ENCODE measurements around the gene NR3C2. TPM values are rescaled to one million over a fixed set of nuclear protein-coding genes. Genes with fewer than 3 reads are reported as not detected.

The NR3C2 gene
- polyA plus RNA-seq, 6 donors from 2014 or later: 2.4 to 6.4 (median 3.9) TPM

- Mint-ChIP-seq H3K4me3 (no peak overlapping the region), H3K27ac (peak overlapping the region in 1 of 6 donors; percentile 27), H3K27me3 (no peaks in the 10 kb centered on the region), H3K9me3 (no peaks in the 10 kb centered on the region), H3K4me1 (peaks cover 0 to 8% (median 5%) of the 10 kb centered on the region in 3 donors), H3K36me3 (no peaks in the 10 kb centered on the region)
- DNase-seq (no peak), ATAC-seq (ENCODE audit: low read depth in 2 of 2) (no peak)
Observed at GRCh38 chr4:148227147-148227546, 215.1 kb downstream of the NR3C2 start.

- ATAC-seq (ENCODE audit: low read depth in 2 of 2) (no peak), DNase-seq (no peak)
- Mint-ChIP-seq H3K9me3 (no peaks in the 10 kb centered on the region), H3K36me3 (no peaks in the 10 kb centered on the region), H3K4me3 (no peak overlapping the region), H3K4me1 (peaks cover 0 to 5% (median 5%) of the 10 kb centered on the region in 3 donors), H3K27me3 (no peaks in the 10 kb centered on the region), H3K27ac (no peak overlapping the region)
Observed at GRCh38 chr4:148226341-148226740, 215.9 kb downstream of the NR3C2 start.

- no peaks in the 10 kb centered on the region for H3K9me3 Mint-ChIP-seq
- H3K4me1 Mint-ChIP-seq: peaks cover 0 to 5% (median 5%) of the 10 kb centered on the region in 3 donors
- ATAC-seq (ENCODE audit: low read depth in 2 of 2): no peak
- DNase-seq: no peak
- no peaks in the 10 kb centered on the region for H3K27me3 Mint-ChIP-seq
- H3K4me3 Mint-ChIP-seq: no peak overlapping the region
- no peak overlapping the region for H3K27ac Mint-ChIP-seq
- H3K36me3 Mint-ChIP-seq: no peaks in the 10 kb centered on the region
Observed at GRCh38 chr4:148225639-148226038, 216.6 kb downstream of the NR3C2 start.

DNA sequence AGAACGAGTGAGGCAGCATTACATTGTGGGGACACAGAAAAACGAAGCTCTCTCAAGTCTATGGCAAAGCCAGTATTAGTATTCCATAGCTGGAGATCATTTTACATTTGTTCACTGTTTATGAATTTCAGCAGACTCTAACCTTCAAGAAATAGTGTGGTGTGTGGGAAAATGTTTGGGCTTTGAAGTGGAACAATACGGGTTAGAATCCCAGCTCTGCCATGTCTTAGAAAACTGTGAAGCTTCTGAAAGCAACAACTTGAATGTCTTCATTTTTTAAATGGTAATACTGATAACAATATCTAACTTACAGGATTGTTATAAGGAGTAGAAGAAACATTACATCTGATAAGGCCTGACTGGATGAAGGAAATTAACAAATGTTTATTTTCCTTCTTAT lies 217.7 kb downstream of the NR3C2 start:
- peaks cover 0 to 5% (median 3%) of the 10 kb centered on the region in 3 donors for H3K4me1 Mint-ChIP-seq
- H3K27me3 Mint-ChIP-seq: no peaks in the 10 kb centered on the region
- no peaks in the 10 kb centered on the region for H3K36me3 Mint-ChIP-seq
- no peak overlapping the region for H3K4me3 Mint-ChIP-seq
- H3K9me3 Mint-ChIP-seq: peaks cover 0 to 2% (median 0%) of the 10 kb centered on the region in 7 donors
- ATAC-seq (ENCODE audit: low read depth in 2 of 2) (no peak), DNase-seq (no peak)
- H3K27ac Mint-ChIP-seq: no peak overlapping the region

- no peaks in the 10 kb centered on the region for H3K36me3 Mint-ChIP-seq
- ATAC-seq (ENCODE audit: low read depth in 2 of 2) (no peak), DNase-seq (no peak)
- no peak overlapping the region for H3K27ac Mint-ChIP-seq
- H3K27me3 Mint-ChIP-seq: no peaks in the 10 kb centered on the region
- H3K9me3 Mint-ChIP-seq: peaks cover 0 to 5% (median 2%) of the 10 kb centered on the region in 7 donors
- peaks cover 0 to 10% (median 9%) of the 10 kb centered on the region in 3 donors for H3K4me1 Mint-ChIP-seq
- H3K4me3 Mint-ChIP-seq: no peak overlapping the region
Observed at GRCh38 chr4:148222991-148223660, 219.1 kb downstream of the NR3C2 start.

DNA sequence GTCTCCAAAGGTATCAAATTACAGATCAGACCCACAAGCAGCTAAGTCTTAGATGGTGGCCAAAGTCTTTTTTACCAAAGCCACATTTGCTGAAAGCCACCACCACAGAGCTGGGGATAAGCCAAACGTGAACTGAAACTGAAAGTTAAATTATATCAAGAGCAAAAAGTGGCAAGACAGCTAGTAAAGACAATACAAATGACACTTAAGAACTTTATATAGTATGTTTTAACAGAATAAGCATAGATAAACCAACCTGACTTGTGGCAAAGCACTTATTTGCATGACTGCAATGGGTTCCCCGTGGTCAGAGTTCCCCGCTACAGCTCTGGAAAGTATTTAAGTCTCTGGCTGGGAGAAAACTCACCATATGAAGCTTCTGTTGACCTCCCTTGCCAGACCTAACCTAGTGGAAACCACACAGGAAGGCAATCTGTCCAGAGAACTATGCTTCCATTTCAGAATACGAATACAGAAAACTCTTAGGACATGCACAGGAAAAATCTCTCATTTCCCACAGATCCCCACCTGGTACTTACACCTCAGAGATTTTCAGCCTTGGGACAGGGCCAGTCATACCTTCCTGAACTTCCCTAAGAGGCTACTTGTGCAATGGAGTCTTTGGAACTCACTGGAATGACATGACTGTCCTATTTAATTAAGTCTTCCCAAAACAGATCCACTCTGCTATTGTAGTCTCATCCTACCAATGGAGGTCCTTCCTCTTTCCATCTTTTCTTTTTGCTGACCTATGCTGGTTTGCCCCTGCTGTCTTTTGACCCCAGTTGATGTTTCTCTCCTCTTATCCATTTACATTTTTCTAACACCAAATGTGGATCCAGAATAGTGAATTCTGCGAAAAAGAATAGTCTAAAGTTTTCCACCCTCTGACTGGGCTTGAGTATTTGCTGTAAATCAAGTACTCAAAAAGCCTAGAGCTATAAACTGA lies 225.1 kb downstream of the NR3C2 start:
- peaks cover 10 to 21% (median 17%) of the 10 kb centered on the region in 3 donors for H3K4me1 Mint-ChIP-seq
- H3K9me3 Mint-ChIP-seq: peaks cover 0 to 5% (median 2%) of the 10 kb centered on the region in 7 donors
- DNase-seq (no peak), ATAC-seq (ENCODE audit: low read depth in 2 of 2) (peak in 1 of 2 donors; percentile 36)
- no peaks in the 10 kb centered on the region for H3K27me3 Mint-ChIP-seq
- peak overlapping the region in 7 of 8 donors; percentile 7 to 72 (median 53) for H3K4me3 Mint-ChIP-seq
- H3K36me3 Mint-ChIP-seq: peaks cover 0 to 5% of the 10 kb centered on the region in 2 donors
- peak overlapping the region in 3 of 6 donors; percentile 4 to 75 (median 65) for H3K27ac Mint-ChIP-seq

- H3K4me3 Mint-ChIP-seq: peak overlapping the region in 2 of 8 donors; percentile 36 to 72
- H3K36me3 Mint-ChIP-seq: peaks cover 0 to 5% of the 10 kb centered on the region in 2 donors
- DNase-seq: no peak
- peaks cover 0 to 5% (median 2%) of the 10 kb centered on the region in 7 donors for H3K9me3 Mint-ChIP-seq
- no peaks in the 10 kb centered on the region for H3K27me3 Mint-ChIP-seq
- no peak for ATAC-seq (ENCODE audit: low read depth in 2 of 2)
- H3K4me1 Mint-ChIP-seq: peaks cover 10 to 25% (median 17%) of the 10 kb centered on the region in 3 donors
- no peak overlapping the region for H3K27ac Mint-ChIP-seq
Observed at GRCh38 chr4:148216321-148216720, 225.9 kb downstream of the NR3C2 start.

DNA sequence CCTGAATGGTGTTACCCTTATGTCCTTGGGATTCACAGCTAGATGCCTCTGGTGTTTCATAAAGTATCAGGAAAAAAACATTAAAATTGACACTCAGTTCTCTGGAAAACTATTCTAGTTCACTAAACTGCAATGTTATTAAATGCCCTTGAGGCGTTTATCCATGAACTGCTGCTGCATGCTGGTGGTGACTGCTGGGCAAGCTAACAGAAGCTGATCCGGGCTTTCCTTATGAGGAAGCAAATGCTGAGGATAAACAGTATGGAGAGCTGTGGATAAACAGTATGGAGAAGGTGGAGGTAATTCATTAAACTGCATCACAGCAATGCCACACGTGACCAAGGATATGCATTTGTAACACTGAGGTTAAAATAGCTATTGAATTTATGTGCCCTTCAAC lies 227.0 kb downstream of the NR3C2 start:
- DNase-seq (no peak), ATAC-seq (ENCODE audit: low read depth in 2 of 2) (no peak)
- Mint-ChIP-seq H3K4me1 (peaks cover 10 to 23% (median 17%) of the 10 kb centered on the region in 3 donors), H3K27ac (no peak overlapping the region), H3K36me3 (peaks cover 0 to 5% of the 10 kb centered on the region in 2 donors), H3K9me3 (peaks cover 0 to 5% (median 1%) of the 10 kb centered on the region in 7 donors), H3K27me3 (no peaks in the 10 kb centered on the region), H3K4me3 (no peak overlapping the region)

DNA sequence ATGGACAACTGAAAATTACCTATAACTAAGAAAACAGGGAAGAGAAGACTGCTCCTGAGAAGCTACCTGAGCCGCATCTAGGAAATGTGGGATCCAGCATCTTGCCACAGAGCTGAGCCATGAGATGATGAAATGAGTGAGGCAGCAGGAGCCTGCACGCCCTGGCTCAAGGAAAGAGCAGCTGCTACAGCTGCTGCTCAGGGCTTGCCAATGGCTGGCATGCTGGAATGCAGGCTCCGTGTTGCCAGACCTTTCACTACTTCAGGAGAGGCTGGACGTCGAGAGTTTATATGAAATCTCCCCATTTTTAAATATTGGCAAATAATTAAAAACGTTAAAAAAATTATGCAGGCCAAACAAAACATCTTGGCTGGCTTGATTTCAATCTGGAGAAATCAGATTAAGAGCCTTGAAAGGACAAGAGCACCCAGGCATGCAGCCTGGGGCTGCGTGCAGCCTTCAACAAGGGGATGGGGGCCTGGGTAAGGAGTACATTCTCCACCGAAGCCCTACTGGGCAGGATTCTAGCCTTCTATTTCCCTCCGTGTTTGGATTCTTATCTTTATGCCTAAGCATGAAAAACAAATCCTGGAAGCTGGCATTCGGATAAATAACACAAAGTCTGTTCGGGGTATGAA lies 227.6 kb downstream of the NR3C2 start:
- H3K4me1 Mint-ChIP-seq: peaks cover 12 to 28% (median 17%) of the 10 kb centered on the region in 3 donors
- ATAC-seq (ENCODE audit: low read depth in 2 of 2): no peak
- no peak for DNase-seq
- H3K9me3 Mint-ChIP-seq: peaks cover 0 to 5% (median 0%) of the 10 kb centered on the region in 7 donors
- H3K27ac Mint-ChIP-seq: peak overlapping the region in 1 of 6 donors; percentile 64
- H3K36me3 Mint-ChIP-seq: peaks cover 0 to 5% of the 10 kb centered on the region in 2 donors
- H3K4me3 Mint-ChIP-seq: no peak overlapping the region
- no peaks in the 10 kb centered on the region for H3K27me3 Mint-ChIP-seq

GRCh38 chr4:148211533-148211932 lies 230.7 kb downstream of the NR3C2 start:
- H3K4me3 Mint-ChIP-seq: no peak overlapping the region
- H3K9me3 Mint-ChIP-seq: peaks cover 0 to 3% (median 0%) of the 10 kb centered on the region in 7 donors
- no peak overlapping the region for H3K27ac Mint-ChIP-seq
- H3K27me3 Mint-ChIP-seq: no peaks in the 10 kb centered on the region
- no peak for ATAC-seq (ENCODE audit: low read depth in 2 of 2)
- peaks cover 0 to 6% of the 10 kb centered on the region in 2 donors for H3K36me3 Mint-ChIP-seq
- H3K4me1 Mint-ChIP-seq: peaks cover 11 to 25% (median 16%) of the 10 kb centered on the region in 3 donors
- no peak for DNase-seq

DNA sequence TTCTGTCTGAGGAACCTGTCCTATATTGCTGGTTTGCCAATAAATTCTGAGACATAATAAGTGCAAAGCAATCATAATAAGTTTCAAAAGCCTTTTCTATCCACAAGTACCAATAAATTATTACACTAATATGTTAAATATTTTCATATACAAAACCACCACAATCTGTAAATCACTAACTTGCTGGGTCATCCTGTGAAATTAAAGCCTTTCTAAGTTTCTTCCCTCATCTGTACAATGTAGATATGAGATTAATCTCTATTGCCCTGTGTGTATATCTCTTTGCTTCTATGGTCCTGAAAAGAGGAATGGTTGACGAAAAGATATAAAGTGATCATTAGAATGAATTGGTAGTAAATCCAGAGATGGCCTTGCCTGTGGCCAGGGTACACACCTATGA lies 231.6 kb downstream of the NR3C2 start:
- DNase-seq: no peak
- Mint-ChIP-seq H3K4me1 (peaks cover 10 to 25% (median 16%) of the 10 kb centered on the region in 3 donors), H3K27me3 (no peaks in the 10 kb centered on the region), H3K9me3 (peaks cover 0 to 3% (median 0%) of the 10 kb centered on the region in 7 donors), H3K4me3 (no peak overlapping the region), H3K36me3 (peaks cover 0 to 10% of the 10 kb centered on the region in 2 donors), H3K27ac (peak overlapping the region in 1 of 6 donors; percentile 23)
- no peak for ATAC-seq (ENCODE audit: low read depth in 2 of 2)

DNA sequence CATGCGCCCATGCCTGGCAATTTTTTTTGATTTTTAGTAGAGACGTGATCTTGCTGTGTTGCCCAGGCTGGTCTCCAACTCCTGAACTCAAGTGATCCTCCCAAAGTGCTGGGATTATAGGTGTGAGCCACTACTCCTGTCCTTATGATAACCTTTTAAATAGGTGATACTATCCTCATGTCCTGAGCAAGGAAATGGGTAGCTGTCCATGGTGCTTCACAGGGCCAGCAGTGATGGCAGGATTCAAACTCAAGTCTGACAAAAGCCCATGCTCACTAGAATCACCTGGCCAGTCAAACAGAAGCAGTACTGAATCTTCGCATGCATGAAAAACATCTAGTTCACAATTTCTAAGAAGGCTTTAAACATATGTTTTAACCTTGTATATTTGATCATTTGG lies 235.1 kb downstream of the NR3C2 start:
- peaks cover 0 to 3% (median 0%) of the 10 kb centered on the region in 7 donors for H3K9me3 Mint-ChIP-seq
- peaks cover 10 to 24% (median 16%) of the 10 kb centered on the region in 3 donors for H3K4me1 Mint-ChIP-seq
- no peaks in the 10 kb centered on the region for H3K27me3 Mint-ChIP-seq
- ATAC-seq (ENCODE audit: low read depth in 2 of 2) (no peak), DNase-seq (no peak)
- no peak overlapping the region for H3K4me3 Mint-ChIP-seq
- no peak overlapping the region for H3K27ac Mint-ChIP-seq
- H3K36me3 Mint-ChIP-seq: peaks cover 0 to 5% of the 10 kb centered on the region in 2 donors

GRCh38 chr4:148205476-148205875 lies 236.7 kb downstream of the NR3C2 start:
- ATAC-seq (ENCODE audit: low read depth in 2 of 2): no peak
- Mint-ChIP-seq H3K27me3 (no peaks in the 10 kb centered on the region), H3K4me3 (no peak overlapping the region), H3K27ac (no peak overlapping the region), H3K36me3 (peaks cover 0 to 5% of the 10 kb centered on the region in 2 donors), H3K9me3 (peaks cover 0 to 3% (median 0%) of the 10 kb centered on the region in 7 donors), H3K4me1 (peaks cover 10 to 21% (median 16%) of the 10 kb centered on the region in 3 donors)
- no peak for DNase-seq
